Ishikawa (cell line): Measurements from ENCODE around the gene MYCBPAP.

Experiments used
- CEBPB ChIP-seq: IDR thresholded peaks from 2 replicates; pipeline ENCODE4 v1.6.1; 2012
- CREB1 ChIP-seq: IDR thresholded peaks from 2 replicates; pipeline ENCODE4 v1.6.1; 2012; ENCODE audit warnings: low read depth
- EGR1 ChIP-seq: IDR thresholded peaks from 2 replicates; pipeline ENCODE4 v1.6.1; 2012
- EP300 ChIP-seq: IDR thresholded peaks from 2 replicates; pipeline ENCODE4 v1.6.1; 2012; ENCODE audit warnings: borderline replicate concordance
- FOXM1 ChIP-seq: IDR thresholded peaks from 2 replicates; pipeline ENCODE4 v1.6.1; 2012; ENCODE audit warnings: low read depth, borderline replicate concordance
- MAX ChIP-seq: IDR thresholded peaks from 2 replicates; pipeline ENCODE4 v1.6.1; 2012
- NFIC ChIP-seq: IDR thresholded peaks from 2 replicates; pipeline ENCODE4 v1.6.1; 2012
- RAD21 ChIP-seq: IDR thresholded peaks from 2 replicates; pipeline ENCODE4 v1.6.1; 2012; ENCODE audit warnings: low read depth
- TAF1 ChIP-seq: IDR thresholded peaks from 2 replicates; pipeline ENCODE4 v1.6.1; 2012; ENCODE audit warnings: low read depth, mild to moderate bottlenecking
- TCF12 ChIP-seq: IDR thresholded peaks from 2 replicates; pipeline ENCODE4 v1.6.1; 2012; ENCODE audit warnings: low read depth
- TEAD4 ChIP-seq: IDR thresholded peaks from 2 replicates; pipeline ENCODE4 v1.6.1; 2012
- YY1 ChIP-seq: IDR thresholded peaks from 2 replicates; pipeline ENCODE4 v1.6.1; 2012; ENCODE audit warnings: low read depth
- ZBTB7A ChIP-seq: IDR thresholded peaks from 2 replicates; pipeline ENCODE4 v1.6.1; 2012; ENCODE audit warnings: low read depth
- TF ChIP-seq, protein P1 (sequence below): IDR thresholded peaks from 2 replicates; pipeline ENCODE4 v1.6.1; 2012; ENCODE audit warnings: low read depth, mild to moderate bottlenecking
- TF ChIP-seq, protein P2 (sequence below): IDR thresholded peaks from 2 replicates; pipeline ENCODE4 v1.6.1; 2012

The MYCBPAP gene

DNA sequence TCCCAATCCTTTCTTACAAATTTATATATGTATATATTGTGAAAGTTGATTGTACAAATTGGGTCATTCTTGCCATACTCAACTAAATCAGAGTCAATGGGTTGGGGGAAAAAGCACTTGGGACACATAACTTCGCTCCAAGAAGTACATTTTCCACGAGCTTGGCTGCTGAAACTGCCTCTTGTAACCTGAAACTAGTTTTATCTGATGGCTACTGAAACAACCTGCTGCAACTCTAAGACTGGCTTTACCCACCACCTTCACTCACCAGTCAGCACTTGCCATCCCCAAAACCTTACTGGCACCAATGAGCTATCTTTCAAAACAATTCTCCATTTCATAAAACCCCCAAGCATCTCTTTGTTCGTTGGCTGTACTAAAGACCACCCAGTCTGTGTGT lies 14.5 kb upstream of the MYCBPAP start:
- TF ChIP-seq TAF1 (no peak), NFIC (no peak), EP300 (no peak), TEAD4 (no peak), EGR1 (no peak), YY1 (no peak), FOXM1 (no peak), ZBTB7A (no peak), CEBPB (no peak), MAX (no peak)
- TF ChIP-seq, protein P1, sequence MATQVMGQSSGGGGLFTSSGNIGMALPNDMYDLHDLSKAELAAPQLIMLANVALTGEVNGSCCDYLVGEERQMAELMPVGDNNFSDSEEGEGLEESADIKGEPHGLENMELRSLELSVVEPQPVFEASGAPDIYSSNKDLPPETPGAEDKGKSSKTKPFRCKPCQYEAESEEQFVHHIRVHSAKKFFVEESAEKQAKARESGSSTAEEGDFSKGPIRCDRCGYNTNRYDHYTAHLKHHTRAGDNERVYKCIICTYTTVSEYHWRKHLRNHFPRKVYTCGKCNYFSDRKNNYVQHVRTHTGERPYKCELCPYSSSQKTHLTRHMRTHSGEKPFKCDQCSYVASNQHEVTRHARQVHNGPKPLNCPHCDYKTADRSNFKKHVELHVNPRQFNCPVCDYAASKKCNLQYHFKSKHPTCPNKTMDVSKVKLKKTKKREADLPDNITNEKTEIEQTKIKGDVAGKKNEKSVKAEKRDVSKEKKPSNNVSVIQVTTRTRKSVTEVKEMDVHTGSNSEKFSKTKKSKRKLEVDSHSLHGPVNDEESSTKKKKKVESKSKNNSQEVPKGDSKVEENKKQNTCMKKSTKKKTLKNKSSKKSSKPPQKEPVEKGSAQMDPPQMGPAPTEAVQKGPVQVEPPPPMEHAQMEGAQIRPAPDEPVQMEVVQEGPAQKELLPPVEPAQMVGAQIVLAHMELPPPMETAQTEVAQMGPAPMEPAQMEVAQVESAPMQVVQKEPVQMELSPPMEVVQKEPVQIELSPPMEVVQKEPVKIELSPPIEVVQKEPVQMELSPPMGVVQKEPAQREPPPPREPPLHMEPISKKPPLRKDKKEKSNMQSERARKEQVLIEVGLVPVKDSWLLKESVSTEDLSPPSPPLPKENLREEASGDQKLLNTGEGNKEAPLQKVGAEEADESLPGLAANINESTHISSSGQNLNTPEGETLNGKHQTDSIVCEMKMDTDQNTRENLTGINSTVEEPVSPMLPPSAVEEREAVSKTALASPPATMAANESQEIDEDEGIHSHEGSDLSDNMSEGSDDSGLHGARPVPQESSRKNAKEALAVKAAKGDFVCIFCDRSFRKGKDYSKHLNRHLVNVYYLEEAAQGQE = no peak

DNA sequence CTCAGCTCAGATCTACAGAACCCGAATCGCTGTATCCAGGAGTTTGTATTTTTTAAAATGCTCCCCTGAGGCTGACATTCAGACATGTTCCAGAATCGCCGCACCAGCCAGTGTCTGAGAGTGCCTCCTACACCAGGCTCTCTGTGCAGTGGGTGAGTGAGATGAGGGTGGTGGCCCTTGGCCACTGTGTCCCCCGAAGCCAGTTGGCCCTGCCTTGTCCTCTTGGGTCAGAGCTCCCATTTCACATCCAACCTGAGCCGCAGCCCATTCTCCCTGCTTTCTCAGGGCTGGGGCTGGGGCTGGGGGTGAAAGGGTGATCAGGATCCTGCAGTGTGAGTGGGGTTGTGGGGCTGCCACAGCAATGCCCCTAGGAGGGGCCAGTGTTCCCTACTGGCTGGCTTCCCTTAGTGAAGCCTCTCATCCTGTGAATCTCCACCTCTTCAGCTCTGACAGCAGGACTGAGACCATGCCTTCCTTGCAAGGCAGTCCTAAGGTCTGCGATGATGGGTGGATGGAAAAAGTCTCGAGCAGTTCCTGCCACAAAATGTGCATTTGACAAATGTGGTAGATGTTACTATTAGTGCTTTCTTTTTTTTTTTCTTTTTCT lies 12.9 kb upstream of the MYCBPAP start:
- TF ChIP-seq TCF12 (no peak), CREB1 (no peak)

- no peak for TF ChIP-seq CREB1
- TF ChIP-seq YY1 = no peak
- TF ChIP-seq EP300 = no peak
- no peak for TF ChIP-seq TEAD4
- no peak for TF ChIP-seq RAD21
- no peak for TF ChIP-seq MAX
- no peak for TF ChIP-seq TCF12
These were observed 12.3 kb upstream of the MYCBPAP start for GRCh38 chr17:50495918-50496317.

- TF ChIP-seq TCF12 (no peak), CREB1 (no peak), EGR1 (no peak), TAF1 (no peak), ZBTB7A (no peak), RAD21 (no peak), YY1 (no peak), NFIC (no peak), EP300 (no peak)
- TF ChIP-seq, protein P1 = no peak
- TF ChIP-seq, protein P2, sequence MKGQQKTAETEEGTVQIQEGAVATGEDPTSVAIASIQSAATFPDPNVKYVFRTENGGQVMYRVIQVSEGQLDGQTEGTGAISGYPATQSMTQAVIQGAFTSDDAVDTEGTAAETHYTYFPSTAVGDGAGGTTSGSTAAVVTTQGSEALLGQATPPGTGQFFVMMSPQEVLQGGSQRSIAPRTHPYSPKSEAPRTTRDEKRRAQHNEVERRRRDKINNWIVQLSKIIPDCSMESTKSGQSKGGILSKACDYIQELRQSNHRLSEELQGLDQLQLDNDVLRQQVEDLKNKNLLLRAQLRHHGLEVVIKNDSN = no peak
These were observed 10.0 kb upstream of the MYCBPAP start for GRCh38 chr17:50498021-50498874.

- TF ChIP-seq, protein P2 = no peak
- TF ChIP-seq RAD21 (no peak), MAX (no peak), CREB1 (no peak), FOXM1 (no peak), YY1 (no peak), TEAD4 (no peak)
These were observed 9.0 kb upstream of the MYCBPAP start for GRCh38 chr17:50499270-50499669.

- TF ChIP-seq MAX (no peak), NFIC (no peak), CEBPB (no peak), TCF12 (no peak), TEAD4 (no peak), FOXM1 (no peak), EP300 (no peak), EGR1 (no peak), YY1 (no peak), CREB1 (no peak), ZBTB7A (no peak)
- TF ChIP-seq, protein P2 = no peak
- TF ChIP-seq, protein P1 = no peak
These were observed 8.5 kb upstream of the MYCBPAP start for GRCh38 chr17:50499721-50500120.
